DND-41 (cell line): Measurements from ENCODE around the gene TRPV5.

Experiments
- ATAC-seq: fragments of 200-7000 bp; cut with Tn5 transposase; 3 replicates; pipeline ENCODE4 v1.9.1; 2021; ENCODE audit warnings: low read depth; ENCODE audit not compliant: insufficient read depth
- DNase-seq: peaks from one replicate; pipeline ENCODE4 v3.0.0-alpha.2; 2020
- H2AFZ ChIP-seq: 2 replicates; pipeline ENCODE4 v1.6.0; 2012; ENCODE audit warnings: low read depth, low read length
- H3K27ac ChIP-seq: 2 replicates; pipeline ENCODE4 v1.5.1; 2012; ENCODE audit warnings: low read length, inconsistent platforms
- H3K27me3 ChIP-seq: fragments of 200-600 bp; sonication (generic); 2 replicates; pipeline ENCODE4 v1.6.0; 2012; ENCODE audit warnings: low read length, mild to moderate bottlenecking, inconsistent platforms; ENCODE audit not compliant: insufficient read depth, poor library complexity
- H3K36me3 ChIP-seq: 2 replicates; pipeline ENCODE4 v1.5.1; 2012; ENCODE audit warnings: low read length, inconsistent platforms; ENCODE audit not compliant: insufficient read depth
- H3K4me1 ChIP-seq: 2 replicates; pipeline ENCODE4 v1.5.1; 2012; ENCODE audit warnings: mild to moderate bottlenecking, low read length; ENCODE audit not compliant: insufficient read depth
- H3K4me2 ChIP-seq: 2 replicates; pipeline ENCODE4 v1.6.0; 2012; ENCODE audit warnings: mild to moderate bottlenecking, moderate library complexity, low read length, inconsistent platforms; ENCODE audit not compliant: insufficient read depth
- H3K4me3 ChIP-seq, 2 experiments: fragments of 200-600 bp in 1 of 2; shearing (Covaris generic) in 1 of 2; 2 replicates each; pipeline ENCODE4 v1.5.1; 2012 to 2016; ENCODE audit warnings: inconsistent platforms in 2 of 2, low read length in 2 of 2, mild to moderate bottlenecking in 2 of 2, low read depth in 1 of 2, moderate library complexity in 1 of 2
- H3K79me2 ChIP-seq: 2 replicates; pipeline ENCODE4 v1.6.0; 2012; ENCODE audit warnings: low read length, inconsistent platforms; ENCODE audit not compliant: insufficient read depth
- H3K9ac ChIP-seq: 2 replicates; pipeline ENCODE4 v1.6.0; 2012; ENCODE audit warnings: low read depth, mild to moderate bottlenecking, inconsistent platforms, low read length, moderate library complexity
- H3K9me3 ChIP-seq: 2 replicates; pipeline ENCODE4 v1.5.1; 2012; ENCODE audit warnings: low read length, moderate library complexity, mild to moderate bottlenecking, inconsistent platforms; ENCODE audit not compliant: insufficient read depth, severe bottlenecking
- H4K20me1 ChIP-seq: 2 replicates; pipeline ENCODE4 v1.6.0; 2012; ENCODE audit warnings: low read length; ENCODE audit not compliant: insufficient read depth
- CTCF ChIP-seq: IDR thresholded peaks from 2 replicates; pipeline ENCODE4 v1.5.1; 2012; ENCODE audit warnings: borderline replicate concordance, low read length, moderate library complexity, mild to moderate bottlenecking; ENCODE audit not compliant: poor library complexity, severe bottlenecking; ENCODE audit errors: extremely low read depth
- EZH2 ChIP-seq: IDR thresholded peaks from 3 replicates; pipeline ENCODE4 v1.6.1; 2012; ENCODE audit warnings: borderline replicate concordance, low read depth, mild to moderate bottlenecking, moderate library complexity, low read length, inconsistent platforms; ENCODE audit not compliant: severe bottlenecking

Gene TRPV5

GRCh38 chr7:142866361-142867096, 67.0 kb downstream of the TRPV5 start:
- ATAC-seq, result peak; percentile 54
- Histone ChIP-seq H4K20me1 (peaks cover 7% of the 10 kb centered on the region; the same call in 1 of the 2 replicates), H3K36me3 (peaks cover 100% of the 10 kb centered on the region), H3K9ac (no peak overlapping the region), H2AFZ (no peak overlapping the region), H3K27me3 (no peaks in the 10 kb centered on the region), H3K9me3 (no peaks in the 10 kb centered on the region), H3K27ac (peak overlapping the region; percentile 49), H3K79me2 (peaks cover 4% of the 10 kb centered on the region; the same call in 1 of the 2 replicates), H3K4me1 (0 out of 2 replicates have a peak, but pooled peaks cover 3% of the 10 kb centered on the region), H3K4me3 (no peak overlapping the region), H3K4me2 (no peak overlapping the region)
- peak; percentile 31 for DNase-seq
- no peak for TF ChIP-seq EZH2
- TF ChIP-seq CTCF, result peak; percentile 75

- Histone ChIP-seq H3K27ac (peak overlapping the region; percentile 52), H3K79me2 (peaks cover 9% of the 10 kb centered on the region), H3K9ac (no peak overlapping the region), H3K4me2 (no peak overlapping the region), H3K9me3 (no peaks in the 10 kb centered on the region), H4K20me1 (peaks cover 7% of the 10 kb centered on the region; the same call in 1 of the 2 replicates), H3K4me3 (no peak overlapping the region), H3K36me3 (peaks cover 100% of the 10 kb centered on the region), H3K27me3 (no peaks in the 10 kb centered on the region), H3K4me1 (0 out of 2 replicates have a peak, but pooled peaks cover 3% of the 10 kb centered on the region), H2AFZ (no peak overlapping the region)
- TF ChIP-seq CTCF (no peak), EZH2 (no peak)
- DNase-seq (no peak), ATAC-seq (0 out of 3 replicates have a peak, but pooled peaks have one; percentile 3)
Measured at GRCh38 chr7:142865766-142866165, 67.8 kb downstream of the TRPV5 start.

- TF ChIP-seq EZH2 (no peak), CTCF (no peak)
- no peak for ATAC-seq
- H4K20me1 ChIP-seq, result peaks cover 7% of the 10 kb centered on the region; the same call in 1 of the 2 replicates
- H3K27ac ChIP-seq, result peak overlapping the region; percentile 52; the same call in 1 of the 2 replicates
- H3K79me2 ChIP-seq, result peaks cover 14% of the 10 kb centered on the region
- H3K4me1 ChIP-seq, result peaks cover 3% of the 10 kb centered on the region; the same call in 1 of the 2 replicates
- H3K9ac ChIP-seq, result no peak overlapping the region
- H3K4me3 ChIP-seq, result no peak overlapping the region
- no peaks in the 10 kb centered on the region for H3K27me3 ChIP-seq
- H3K4me2 ChIP-seq, result no peak overlapping the region
- H3K9me3 ChIP-seq, result no peaks in the 10 kb centered on the region
- no peak for DNase-seq
- H3K36me3 ChIP-seq, result peaks cover 100% of the 10 kb centered on the region
- no peak overlapping the region for H2AFZ ChIP-seq
Measured at GRCh38 chr7:142864980-142865747, 68.4 kb downstream of the TRPV5 start.
